Activated T-cell treated with anti-CD3 and anti-CD28 coated beads for 48 hours (primary cell): ENCODE measurements around the gene NR2C2.
"Not testable (repeated sequence)": the region's sequence is repeated elsewhere in the genome, so short reads cannot be mapped to it uniquely, and the experiment has no call there.

Source experiments
- DNase-seq: peaks from one replicate; pipeline ENCODE4 v3.0.0-alpha.2; 2020; ENCODE audit warnings: low read depth

Gene NR2C2

GRCh38 chr3:14947100-14947885, at the start of gene NR2C2:
Gene NR2C2, plus strand, starts transcription at chr3:14947583. Its CDS starts 56,332 bp downstream, at chr3:15003915.
- DNase-seq: peak; percentile 88

DNA sequence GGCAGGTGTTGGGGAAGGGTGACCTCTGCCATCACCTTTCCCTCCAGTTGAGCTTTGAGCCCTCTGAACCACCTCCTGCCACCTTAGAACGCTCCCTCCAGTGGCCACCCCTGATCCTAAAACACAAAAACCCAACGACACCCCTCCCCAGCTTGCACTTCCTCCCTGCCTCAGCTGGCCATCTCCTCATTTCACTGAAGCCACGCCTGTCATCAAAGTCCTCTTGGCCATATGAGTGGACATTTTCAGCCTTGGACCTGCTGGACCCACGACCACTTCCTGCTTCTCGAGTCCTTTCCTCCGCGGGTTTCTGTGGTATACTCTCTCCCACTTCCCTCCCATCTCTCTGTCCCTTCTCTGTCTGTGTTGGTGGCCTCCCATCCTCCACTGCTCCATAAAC, 48.5 kb upstream of the NR2C2 start:
- no peak for DNase-seq

GRCh38 chr3:14899993-14900618, 47.3 kb upstream of the NR2C2 start:
- DNase-seq: no peak

DNA sequence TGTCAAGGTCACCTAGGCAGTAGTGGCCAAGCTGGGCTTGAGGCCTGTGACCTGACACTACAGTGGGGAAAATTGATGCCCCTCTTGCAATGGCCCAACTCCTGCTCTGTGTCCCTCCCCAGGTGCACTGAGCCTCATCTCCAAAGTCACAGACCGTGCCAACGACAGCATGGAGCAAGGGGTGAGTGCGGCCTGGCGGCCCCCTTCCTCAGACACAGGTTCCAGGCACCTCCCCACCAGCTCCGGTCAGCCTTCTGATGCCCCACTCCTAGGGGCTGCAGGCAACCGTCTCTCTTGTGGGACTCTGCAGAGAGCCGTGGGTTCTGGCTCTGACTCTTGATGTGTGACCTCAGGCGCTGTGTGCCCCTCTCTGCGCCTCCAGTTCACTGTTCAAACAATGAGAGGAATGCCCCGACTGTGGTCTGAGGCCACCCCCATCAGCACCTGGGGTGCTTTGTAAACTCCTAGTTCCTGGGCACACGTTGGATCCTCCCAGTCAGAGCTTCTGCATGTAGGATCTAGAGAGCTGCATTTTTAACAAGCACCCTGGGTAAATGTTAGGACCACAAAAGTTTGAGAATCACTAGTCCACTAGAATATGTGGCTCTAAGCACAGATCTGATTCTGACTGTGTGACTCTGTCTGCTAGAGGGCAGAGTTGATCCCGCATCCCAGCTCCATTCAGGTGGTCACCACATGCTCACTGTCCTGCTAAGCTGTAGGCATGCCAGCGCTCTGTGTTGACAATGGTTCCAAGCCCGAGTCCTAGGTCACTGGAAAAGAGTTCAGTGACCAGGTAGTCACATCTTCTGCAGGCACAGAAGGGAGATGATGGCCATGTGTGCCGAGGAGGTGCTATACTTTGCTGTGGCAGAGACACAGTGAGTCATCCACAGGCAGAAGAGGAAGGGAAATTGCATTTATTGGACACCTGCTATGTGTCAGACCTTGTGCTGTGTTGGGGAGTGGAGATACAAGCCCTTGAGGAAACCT, 46.2 kb upstream of the NR2C2 start:
- DNase-seq: no peak

DNA sequence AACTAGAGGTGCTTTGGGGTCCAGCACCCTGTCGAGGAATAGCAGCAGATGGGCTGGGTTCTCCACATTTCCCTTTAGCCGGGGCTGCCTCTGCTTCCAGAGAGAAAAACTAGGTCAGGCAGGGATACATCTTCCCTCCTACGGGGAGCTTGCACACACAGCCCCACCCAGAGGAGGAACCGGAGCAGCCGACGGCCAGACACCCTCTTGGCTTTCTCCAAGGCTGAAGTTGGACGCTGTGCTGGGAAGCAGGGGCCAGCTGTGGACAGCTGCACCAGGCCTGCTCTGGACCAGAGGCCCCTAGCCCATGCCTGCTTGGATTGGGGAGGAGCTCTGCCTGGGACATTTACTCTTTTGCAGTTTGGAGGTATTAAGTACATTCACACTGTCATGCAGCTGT, 44.7 kb upstream of the NR2C2 start:
- no peak for DNase-seq

GRCh38 chr3:14903501-14903900, 43.9 kb upstream of the NR2C2 start:
- not testable (repeated sequence) for DNase-seq

GRCh38 chr3:14905055-14905657, 42.2 kb upstream of the NR2C2 start:
- DNase-seq: no peak

- DNase-seq: no peak
These were observed 40.9 kb upstream of the NR2C2 start for GRCh38 chr3:14906355-14906971.

DNA sequence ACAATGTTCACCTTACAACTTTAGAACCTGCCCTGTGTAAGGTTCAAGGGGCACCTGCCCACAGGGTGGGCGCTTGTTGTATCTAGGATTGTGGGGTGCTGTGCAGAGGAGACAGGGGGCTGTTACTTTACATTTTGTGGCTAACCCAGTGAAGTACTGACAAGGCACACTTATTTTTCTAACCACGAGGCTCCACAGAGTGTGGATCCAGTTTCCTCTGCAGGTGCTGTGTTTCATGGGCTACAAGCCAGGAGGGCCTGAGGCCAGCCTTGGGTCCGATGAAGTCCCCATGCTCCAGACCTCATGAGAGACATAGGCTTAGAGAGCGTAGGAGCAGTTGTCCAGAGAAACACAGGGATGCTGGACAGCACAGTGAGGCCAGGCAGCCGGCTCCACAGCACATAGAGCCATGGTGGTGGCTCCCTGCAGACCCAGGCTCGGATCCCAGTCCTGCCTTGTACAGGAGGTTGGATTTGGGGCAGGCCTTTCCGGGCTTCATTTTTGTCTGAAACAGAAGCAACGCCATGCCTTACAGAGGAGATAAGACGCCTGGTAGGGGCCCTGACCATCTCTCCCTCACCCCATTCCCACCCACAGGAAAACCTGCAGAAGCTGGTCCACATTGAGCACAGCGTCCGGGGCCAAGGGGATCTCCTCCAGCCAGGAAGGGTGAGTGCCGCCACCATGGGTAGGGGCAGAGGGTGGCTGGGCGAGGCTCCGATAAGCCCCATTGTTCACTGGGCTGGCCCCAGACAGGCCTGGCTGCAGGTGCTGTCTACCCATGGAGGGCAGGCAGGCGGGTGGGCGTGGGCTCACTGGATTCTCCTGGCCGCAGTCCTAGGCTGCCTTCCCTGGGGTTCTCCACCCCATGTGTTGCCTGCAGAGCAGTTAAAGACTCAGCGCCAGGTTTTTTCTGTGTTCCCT, 40.1 kb upstream of the NR2C2 start:
- DNase-seq: no peak

GRCh38 chr3:14909250-14909649, 38.1 kb upstream of the NR2C2 start:
- no peak for DNase-seq

DNA sequence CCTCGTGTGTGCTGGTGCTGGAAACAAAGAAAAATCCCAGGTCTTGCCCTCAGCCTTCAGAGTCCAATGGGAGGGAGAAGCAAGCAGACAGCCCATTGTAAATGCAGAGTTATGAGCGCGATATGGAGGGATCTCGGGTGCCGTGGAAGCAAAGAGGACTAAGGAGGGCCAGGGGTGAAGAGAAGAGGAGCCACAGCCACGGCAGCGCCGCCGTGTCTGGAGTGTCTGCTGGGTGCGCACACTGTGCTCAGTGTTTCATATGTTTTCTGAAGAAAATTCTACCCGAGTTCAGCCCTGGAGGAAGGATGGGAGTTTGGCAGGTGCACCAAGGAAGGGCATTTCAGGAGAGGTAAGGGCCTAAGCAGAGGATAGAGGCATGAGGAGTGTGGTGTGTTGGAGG, 35.7 kb upstream of the NR2C2 start:
- DNase-seq: no peak

GRCh38 chr3:14913071-14913925, 34.1 kb upstream of the NR2C2 start:
- no peak for DNase-seq

DNA sequence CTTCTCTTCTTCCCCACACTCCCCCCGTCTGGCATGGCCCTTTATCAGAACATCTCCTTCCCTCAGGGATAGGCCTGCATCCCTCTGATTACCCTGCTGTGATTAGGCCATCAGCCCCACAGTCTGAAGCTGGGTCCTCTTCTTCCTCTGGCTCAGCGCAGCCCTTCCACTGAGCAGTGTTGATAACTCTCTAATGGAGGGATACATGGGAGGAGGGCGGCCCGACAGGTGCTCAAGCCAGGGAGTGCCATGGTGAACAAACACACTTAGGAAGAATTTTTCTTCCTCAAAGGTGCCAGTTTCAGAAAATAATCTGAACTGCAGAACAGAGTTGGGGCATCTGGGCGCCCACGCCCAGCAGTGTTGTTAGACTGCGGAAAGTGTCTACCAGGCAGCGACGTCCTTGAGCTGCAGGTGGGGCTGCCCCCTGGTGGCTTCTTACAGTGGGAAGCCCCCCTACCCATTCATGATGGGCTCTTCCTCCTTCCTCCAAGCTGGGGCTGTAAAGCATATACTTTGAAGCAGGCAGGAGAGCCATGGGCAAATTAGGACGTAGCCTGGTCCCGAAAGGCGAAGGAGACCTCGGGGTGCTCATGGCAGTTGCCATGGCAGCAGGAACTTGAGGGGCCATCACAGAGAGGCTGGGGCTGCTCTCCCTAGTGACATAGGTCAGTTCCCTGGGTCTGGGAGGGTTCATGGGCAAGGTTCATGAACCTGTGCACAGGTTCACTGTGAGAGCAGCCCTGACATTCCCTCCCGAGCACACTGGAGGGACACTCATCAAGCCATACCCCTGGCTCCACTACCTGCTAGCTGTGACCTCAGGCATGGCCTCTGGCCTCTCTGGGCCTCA, 33.2 kb upstream of the NR2C2 start:
- no peak for DNase-seq

- no peak for DNase-seq
These were observed 32.6 kb upstream of the NR2C2 start for GRCh38 chr3:14914779-14915117.

DNA sequence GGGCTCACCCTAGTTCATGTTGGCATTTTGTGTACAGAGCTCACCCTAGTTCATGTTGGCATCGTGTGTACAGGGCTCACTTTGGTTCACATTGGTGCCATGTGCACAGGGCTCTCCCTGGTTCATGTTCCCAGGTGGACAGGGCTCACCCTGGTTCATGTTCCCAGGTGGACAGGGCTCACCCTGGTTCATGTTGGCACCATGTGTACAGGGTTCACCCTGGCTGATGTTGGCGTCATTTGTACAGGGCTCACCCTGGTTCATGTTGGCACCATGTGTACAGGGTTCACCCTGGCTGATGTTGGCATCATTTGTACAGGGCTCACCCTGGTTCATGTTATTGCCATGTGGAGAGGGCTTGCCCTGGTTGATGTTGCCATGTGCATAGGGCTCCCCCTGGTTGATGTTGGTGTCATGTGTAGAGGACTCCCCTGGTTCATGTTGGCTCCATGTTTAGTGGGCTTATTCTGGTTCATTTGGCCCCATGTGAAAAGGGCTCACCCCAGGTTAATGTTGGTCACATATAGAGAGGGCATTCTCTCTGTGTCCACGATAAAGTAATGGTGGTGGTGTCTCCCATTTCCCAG, 31.7 kb upstream of the NR2C2 start:
- no peak for DNase-seq

DNA sequence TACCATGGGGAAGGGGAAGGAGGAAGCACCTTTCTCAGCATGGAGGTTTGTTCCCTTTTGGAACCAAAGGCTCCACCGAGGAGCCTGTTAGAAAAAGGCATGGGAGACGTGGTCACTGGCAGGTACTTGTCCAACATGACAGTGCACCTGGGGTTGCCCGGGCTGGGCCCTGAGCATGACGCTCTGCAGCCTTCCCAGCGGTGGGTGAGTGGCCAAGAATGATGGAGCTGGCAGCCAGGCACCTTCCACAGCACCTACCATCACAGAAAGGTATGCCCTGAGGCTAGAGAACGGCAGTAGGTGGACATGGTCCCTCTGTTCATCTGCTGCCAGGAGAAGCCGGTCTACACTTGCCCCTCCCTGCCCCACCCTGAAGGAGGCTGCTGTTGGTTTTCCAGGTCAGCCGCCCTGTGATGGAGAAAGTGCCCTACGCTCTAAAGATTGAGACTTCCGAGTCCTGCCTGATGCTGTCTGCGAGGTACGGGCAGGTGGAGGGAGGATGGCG, 29.0 kb upstream of the NR2C2 start:
- DNase-seq: no peak

- no peak for DNase-seq
These were observed 26.8 kb upstream of the NR2C2 start for GRCh38 chr3:14920536-14920935.

GRCh38 chr3:14921034-14921616, 26.3 kb upstream of the NR2C2 start:
- DNase-seq: peak; percentile 72
